K562 (cell line): ENCODE results near the gene ACSF3.
A peak's percentile ranks its signal among the peaks of the same experiment; 100 is the strongest.

Source experiments
- CBX8 ChIP-seq: fragments of 200-600 bp; sonication (generic); IDR thresholded peaks from 2 replicates; pipeline ENCODE4 v1.6.1; 2012; ENCODE audit warnings: borderline replicate concordance, mixed run types, low read depth, mild to moderate bottlenecking, moderate library complexity, mixed read lengths, low read length, control low read depth, inconsistent platforms; ENCODE audit not compliant: poor library complexity, severe bottlenecking; ENCODE audit errors: extremely low read depth
- SIRT6 ChIP-seq: IDR thresholded peaks from one replicate; pipeline ENCODE4 v1.6.1; 2012; ENCODE audit warnings: low read depth, mild to moderate bottlenecking, control low read depth, inconsistent platforms, low read length, moderate library complexity
- SP2 ChIP-seq: IDR thresholded peaks from 2 replicates; pipeline ENCODE4 v1.6.1; 2011; ENCODE audit warnings: mild to moderate bottlenecking, low read depth, low read length, moderate library complexity; ENCODE audit not compliant: poor library complexity, severe bottlenecking; ENCODE audit errors: extremely low read depth
- TF ChIP-seq, protein P1 (sequence below): fragments of 450-650 bp; formaldehyde crosslinking; IDR thresholded peaks from 2 replicates; pipeline ENCODE4 v1.4.0; 2022; ENCODE audit warnings: missing genetic modification characterization
- TF ChIP-seq, protein P2 (sequence below): sonication (generic); formaldehyde crosslinking; IDR thresholded peaks from 2 replicates; pipeline ENCODE4 v1.8.0; 2022; ENCODE audit warnings: mild to moderate bottlenecking, low read depth, missing genetic modification reagents

DNA sequence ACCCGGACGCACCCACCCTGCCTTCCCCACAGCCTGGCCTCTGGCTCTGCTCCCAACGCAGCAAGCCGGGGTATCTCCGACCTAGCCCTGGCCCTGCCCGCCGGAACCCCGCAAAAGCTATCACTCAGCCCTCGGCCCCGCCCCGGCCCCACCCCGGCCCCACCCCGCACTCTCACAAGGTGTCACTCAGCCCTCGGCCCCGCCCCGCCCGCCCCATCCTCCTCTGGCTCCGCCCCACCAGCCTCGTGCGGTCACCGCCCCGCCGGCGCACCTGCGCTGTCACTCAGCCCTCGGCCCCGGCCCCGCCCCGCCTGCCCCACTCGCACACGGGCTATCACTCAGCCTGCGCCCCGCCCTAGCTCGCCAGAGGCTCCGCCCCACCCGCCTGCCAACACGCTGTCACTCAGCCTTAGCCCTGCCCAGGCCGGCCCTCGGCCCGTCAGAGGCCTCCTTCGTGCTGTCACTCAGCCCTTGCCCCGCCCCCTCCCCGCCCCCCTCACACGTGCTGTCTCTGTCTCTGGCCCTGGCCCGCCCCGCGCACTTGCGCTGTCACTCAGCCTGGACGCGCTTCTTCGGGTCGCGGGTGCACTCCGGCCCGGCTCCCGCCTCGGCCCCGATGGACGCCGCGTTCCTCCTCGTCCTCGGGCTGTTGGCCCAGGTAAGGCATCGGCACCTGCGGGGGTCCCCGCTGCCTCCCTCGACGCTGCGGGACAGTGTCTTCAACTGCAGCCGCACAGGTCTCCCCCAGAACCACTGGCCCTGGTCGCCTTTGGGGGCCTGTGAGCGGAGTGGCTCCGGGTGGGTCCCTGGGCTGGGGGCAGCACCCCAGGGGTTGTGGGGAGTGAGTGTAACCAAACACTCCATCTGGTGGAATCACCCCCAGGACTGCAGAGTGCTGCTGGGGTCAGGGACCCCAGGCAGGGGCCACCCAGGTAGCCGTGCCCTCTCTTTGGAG, 77.8 kb downstream of the ACSF3 start, which contains the start of gene CDH15:
- TF ChIP-seq, protein P1, sequence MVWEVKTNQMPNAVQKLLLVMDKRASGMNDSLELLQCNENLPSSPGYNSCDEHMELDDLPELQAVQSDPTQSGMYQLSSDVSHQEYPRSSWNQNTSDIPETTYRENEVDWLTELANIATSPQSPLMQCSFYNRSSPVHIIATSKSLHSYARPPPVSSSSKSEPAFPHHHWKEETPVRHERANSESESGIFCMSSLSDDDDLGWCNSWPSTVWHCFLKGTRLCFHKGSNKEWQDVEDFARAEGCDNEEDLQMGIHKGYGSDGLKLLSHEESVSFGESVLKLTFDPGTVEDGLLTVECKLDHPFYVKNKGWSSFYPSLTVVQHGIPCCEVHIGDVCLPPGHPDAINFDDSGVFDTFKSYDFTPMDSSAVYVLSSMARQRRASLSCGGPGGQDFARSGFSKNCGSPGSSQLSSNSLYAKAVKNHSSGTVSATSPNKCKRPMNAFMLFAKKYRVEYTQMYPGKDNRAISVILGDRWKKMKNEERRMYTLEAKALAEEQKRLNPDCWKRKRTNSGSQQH (CRISPR knock-in tag) = no peak
- TF ChIP-seq, protein P2, sequence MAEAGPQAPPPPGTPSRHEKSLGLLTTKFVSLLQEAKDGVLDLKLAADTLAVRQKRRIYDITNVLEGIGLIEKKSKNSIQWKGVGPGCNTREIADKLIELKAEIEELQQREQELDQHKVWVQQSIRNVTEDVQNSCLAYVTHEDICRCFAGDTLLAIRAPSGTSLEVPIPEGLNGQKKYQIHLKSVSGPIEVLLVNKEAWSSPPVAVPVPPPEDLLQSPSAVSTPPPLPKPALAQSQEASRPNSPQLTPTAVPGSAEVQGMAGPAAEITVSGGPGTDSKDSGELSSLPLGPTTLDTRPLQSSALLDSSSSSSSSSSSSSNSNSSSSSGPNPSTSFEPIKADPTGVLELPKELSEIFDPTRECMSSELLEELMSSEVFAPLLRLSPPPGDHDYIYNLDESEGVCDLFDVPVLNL (CRISPR knock-in tag) = no peak
- TF ChIP-seq SIRT6 = no peak
- TF ChIP-seq SP2 = peak; percentile 23
- TF ChIP-seq CBX8 = no peak
